GM12801 (cell line): ENCODE measurements around the gene NHS.

Source experiments
- CTCF ChIP-seq: IDR thresholded peaks from one replicate; pipeline ENCODE4 v1.5.1; 2011; ENCODE audit warnings: control low read depth; ENCODE audit not compliant: insufficient read length; ENCODE audit errors: extremely low read depth

NHS gene

DNA sequence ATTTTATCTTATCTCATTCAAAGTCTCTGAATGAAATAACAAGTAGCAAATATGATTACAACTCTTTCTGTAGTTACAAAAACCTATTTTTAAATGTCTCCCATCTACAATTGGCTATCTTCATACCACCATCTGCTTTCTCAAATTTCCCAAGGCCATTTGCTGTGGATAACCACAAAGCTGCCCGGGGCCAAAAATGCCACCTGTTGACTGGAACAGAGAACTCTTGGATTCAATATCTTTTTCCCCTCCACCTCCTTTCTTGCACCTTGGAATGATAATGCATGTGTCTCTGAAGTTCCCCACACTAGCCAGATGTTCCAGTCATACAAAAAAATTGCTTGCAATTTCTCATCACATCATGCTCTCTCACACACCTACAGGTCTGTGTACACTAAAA lies 269.0 kb downstream of the NHS start:
- no peak for TF ChIP-seq CTCF

DNA sequence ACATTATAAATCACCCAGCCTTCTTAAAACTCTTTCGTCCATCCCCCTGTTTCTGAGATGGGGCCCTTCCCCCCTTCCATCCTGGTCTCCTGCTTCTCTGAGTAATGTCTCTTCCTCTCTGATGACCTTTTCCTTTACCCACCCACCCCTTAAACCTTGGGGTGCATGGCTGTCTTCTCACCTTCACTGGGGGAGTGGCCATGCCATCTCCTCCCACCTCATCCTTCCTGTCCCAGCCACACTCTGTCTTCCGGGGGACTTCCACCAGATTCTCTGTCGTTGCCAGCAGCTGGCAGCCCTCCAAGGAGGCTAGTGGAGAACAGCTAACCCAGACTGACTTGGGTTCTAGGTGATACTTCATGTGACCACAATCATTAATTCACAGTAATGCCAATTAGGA lies 279.1 kb downstream of the NHS start:
- no peak for TF ChIP-seq CTCF

DNA sequence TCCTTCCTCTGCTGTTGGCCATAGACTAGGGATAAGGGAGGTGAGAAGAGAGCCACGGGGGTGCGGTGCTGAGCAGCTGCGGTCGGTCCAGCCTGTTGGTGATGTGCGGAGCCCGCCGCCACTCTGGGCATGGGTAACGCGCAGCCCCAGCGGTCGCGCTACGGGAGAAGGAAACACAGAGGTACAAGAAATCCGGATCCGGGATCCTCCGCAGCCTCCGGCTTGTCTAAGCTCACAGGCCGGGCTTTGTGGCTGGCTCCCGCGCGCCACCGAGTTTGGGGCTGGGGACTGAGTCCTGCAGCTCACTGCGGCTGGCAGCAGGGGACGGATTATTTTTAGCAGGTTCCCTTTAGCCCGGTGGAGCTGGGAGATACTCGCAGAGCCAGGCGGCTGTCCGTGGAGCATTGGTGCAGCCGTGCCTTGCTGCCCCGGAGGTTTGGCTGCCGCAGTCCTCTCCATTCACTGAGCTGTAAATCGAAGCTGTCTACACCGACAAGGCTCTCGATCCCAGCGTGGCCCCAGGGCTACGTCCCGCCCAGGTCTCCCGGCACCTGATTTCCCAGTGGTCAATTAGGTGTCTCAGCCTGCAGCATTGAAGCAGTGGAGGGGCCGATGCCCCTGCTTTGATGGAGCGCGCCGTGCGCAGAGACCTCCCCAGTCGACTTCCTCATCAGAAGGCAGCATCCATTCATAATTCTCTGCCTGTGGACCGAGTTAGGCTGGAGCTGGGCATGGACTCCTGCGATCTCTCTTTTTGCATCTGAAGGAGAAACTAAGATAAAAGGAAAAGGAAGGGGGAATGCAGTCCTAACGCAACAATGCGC lies 280.4 kb downstream of the NHS start:
- no peak for TF ChIP-seq CTCF

DNA sequence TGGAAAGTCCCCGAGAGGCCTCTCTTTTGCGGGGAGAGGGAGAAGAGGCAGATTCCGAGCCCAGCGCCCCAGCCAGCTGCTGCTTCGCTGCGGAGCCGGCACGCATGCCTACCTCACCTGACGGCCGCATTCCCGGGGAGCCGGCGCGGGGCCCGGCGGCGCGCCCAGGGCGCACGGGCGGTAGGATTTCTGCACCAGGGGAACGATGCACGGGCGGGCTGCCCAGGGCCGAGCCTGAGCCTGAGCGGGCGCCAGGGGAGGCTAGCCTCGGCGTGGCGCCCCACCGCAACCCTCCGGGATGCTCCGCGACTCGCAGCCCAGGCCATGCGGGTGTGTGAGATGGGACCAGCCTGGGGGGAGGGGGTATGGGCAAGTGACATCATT lies 281.0 kb downstream of the NHS start:
- TF ChIP-seq CTCF = no peak

GRCh38 chrX:17656556-17656955 lies 281.6 kb downstream of the NHS start:
- TF ChIP-seq CTCF = no peak

GRCh38 chrX:17662391-17662790 lies 287.4 kb downstream of the NHS start:
- no peak for TF ChIP-seq CTCF

GRCh38 chrX:17668929-17669328 lies 293.9 kb downstream of the NHS start:
- no peak for TF ChIP-seq CTCF
